IMR-90 (cell line): ENCODE measurements around the gene EFHC2.

Experiments
- BHLHE40 ChIP-seq: fragments of 150-350 bp; IDR thresholded peaks from 2 replicates; pipeline ENCODE4 v1.6.1; 2016; ENCODE audit warnings: mild to moderate bottlenecking, low read depth, low read length
- CHD1 ChIP-seq: IDR thresholded peaks from 2 replicates; pipeline ENCODE4 v1.6.1; 2012; ENCODE audit warnings: low read depth, low read length, improper control_type of control experiment
- CTCF ChIP-seq: conservative IDR thresholded peaks from 2 replicates; pipeline ENCODE4 v1.5.1; 2012; ENCODE audit warnings: mild to moderate bottlenecking, low read depth, low read length, improper control_type of control experiment
- FOS ChIP-seq: fragments of 150-350 bp; IDR thresholded peaks from 2 replicates; pipeline ENCODE4 v1.6.1; 2016; ENCODE audit warnings: low read depth, low read length
- MAFK ChIP-seq: IDR thresholded peaks from 2 replicates; pipeline ENCODE4 v1.6.1; 2012; ENCODE audit warnings: low read depth, low read length, improper control_type of control experiment
- MXI1 ChIP-seq: IDR thresholded peaks from 2 replicates; pipeline ENCODE4 v1.6.1; 2012; ENCODE audit warnings: low read depth, mild to moderate bottlenecking, low read length, moderate library complexity, borderline replicate concordance
- POLR2A ChIP-seq: IDR thresholded peaks from 2 replicates; pipeline ENCODE4 v1.6.1; 2012; ENCODE audit warnings: mild to moderate bottlenecking, low read depth, low read length
- RAD21 ChIP-seq: IDR thresholded peaks from 2 replicates; pipeline ENCODE4 v1.6.1; 2012; ENCODE audit warnings: low read length, improper control_type of control experiment
- RCOR1 ChIP-seq: IDR thresholded peaks from 2 replicates; pipeline ENCODE4 v1.6.1; 2012; ENCODE audit warnings: mild to moderate bottlenecking, low read length, improper control_type of control experiment; ENCODE audit not compliant: insufficient replicate concordance
- RFX5 ChIP-seq: IDR thresholded peaks from 2 replicates; pipeline ENCODE4 v1.8.0; 2012; ENCODE audit warnings: low read depth, mild to moderate bottlenecking, low read length, moderate library complexity
- TF ChIP-seq, protein P1 (sequence below): fragments of 150-350 bp; IDR thresholded peaks from 2 replicates; pipeline ENCODE4 v1.6.1; 2017; ENCODE audit warnings: mild to moderate bottlenecking, antibody characterized with exemption, low read length, low read depth

- TF ChIP-seq POLR2A: no peak
- no peak for TF ChIP-seq CTCF
- no peak for TF ChIP-seq FOS
- no peak for TF ChIP-seq RAD21
- TF ChIP-seq, protein P1, sequence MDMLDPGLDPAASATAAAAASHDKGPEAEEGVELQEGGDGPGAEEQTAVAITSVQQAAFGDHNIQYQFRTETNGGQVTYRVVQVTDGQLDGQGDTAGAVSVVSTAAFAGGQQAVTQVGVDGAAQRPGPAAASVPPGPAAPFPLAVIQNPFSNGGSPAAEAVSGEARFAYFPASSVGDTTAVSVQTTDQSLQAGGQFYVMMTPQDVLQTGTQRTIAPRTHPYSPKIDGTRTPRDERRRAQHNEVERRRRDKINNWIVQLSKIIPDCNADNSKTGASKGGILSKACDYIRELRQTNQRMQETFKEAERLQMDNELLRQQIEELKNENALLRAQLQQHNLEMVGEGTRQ: no peak
- TF ChIP-seq MAFK: no peak
- TF ChIP-seq RFX5: no peak
- TF ChIP-seq BHLHE40: no peak
- TF ChIP-seq CHD1: no peak
- TF ChIP-seq RCOR1: no peak
- no peak for TF ChIP-seq MXI1
Measured at GRCh38 chrX:44183329-44183728, 160.1 kb downstream of the EFHC2 start.
